ENCODE measurements around the gene GATAD2B.

DNA sequence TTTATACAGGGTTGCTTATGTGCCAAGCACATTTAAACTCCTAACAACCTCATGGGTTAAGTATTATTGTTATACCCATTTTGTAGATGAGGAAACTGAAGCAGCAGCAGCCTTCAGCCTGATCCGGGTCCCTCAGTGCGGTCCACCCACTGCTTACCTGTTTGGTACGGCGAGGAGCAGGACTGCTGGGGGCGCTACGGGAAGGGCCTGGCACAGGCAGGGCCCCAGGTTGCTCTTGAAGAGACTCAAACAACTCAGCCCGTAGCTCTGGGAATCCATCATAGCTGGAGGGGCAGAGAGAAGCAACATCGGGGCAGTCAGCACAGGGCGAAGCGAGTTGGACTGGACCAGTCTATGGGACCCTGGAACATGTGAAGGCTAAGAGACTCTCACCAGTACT is 14.6 kb upstream of the GATAD2B start:
- no peak for TF ChIP-seq GATA2 (IDR thresholded peaks at IDR 0.05; ENCODE audit: low read depth, low read length)
- no peak for TF ChIP-seq GATA3 (IDR thresholded peaks at IDR 0.05; ENCODE audit: low read depth, low read length)
